ENCODE data around the gene AGER. TPM values are rescaled to one million over a fixed set of nuclear protein-coding genes. Genes with fewer than 3 reads are reported as not detected.

Gene AGER
- total and polyA plus RNA-seq, 7 donors = 1.9 to 10.6 (median 5.3) TPM; not detected in 1

DNA sequence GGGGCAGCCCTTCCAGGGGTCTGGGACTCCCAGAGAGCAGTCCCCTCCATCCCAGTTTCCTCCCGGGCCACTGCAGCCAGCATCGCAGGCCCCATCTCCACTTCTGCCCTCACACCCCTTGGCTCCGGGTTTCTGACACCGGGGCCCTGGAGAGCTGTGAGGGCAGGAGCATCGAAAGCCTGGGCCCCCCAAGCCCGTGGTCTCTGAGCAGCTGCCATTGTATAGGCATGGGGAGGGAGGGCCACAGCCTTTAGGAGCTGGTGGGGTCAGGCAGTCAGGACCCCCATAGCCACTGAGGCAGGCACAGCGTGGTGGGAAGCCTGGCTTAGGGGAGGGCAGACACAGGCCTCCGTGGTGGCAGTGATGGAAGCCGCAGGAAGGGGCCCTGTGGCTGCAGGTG lies 18.1 kb upstream of the AGER start:
- WGBS, 2 donors = 85 to 88% methylated on average over 9 of the region's 9 CpGs
- peaks cover 0 to 2% (median 2%) of the 10 kb centered on the region in 4 donors for H3K4me1 ChIP-seq
- no peaks in the 10 kb centered on the region for H3K9me3 ChIP-seq
- H3K27me3 ChIP-seq = peaks cover 0 to 6% (median 0%) of the 10 kb centered on the region in 3 donors
- TF ChIP-seq POLR2AphosphoS5 (IDR thresholded peaks at IDR 0.05) (no peak), EP300 (IDR thresholded peaks at IDR 0.05) (no peak), POLR2A (IDR thresholded peaks at IDR 0.05) (no peak)
- TF ChIP-seq, protein P1, sequence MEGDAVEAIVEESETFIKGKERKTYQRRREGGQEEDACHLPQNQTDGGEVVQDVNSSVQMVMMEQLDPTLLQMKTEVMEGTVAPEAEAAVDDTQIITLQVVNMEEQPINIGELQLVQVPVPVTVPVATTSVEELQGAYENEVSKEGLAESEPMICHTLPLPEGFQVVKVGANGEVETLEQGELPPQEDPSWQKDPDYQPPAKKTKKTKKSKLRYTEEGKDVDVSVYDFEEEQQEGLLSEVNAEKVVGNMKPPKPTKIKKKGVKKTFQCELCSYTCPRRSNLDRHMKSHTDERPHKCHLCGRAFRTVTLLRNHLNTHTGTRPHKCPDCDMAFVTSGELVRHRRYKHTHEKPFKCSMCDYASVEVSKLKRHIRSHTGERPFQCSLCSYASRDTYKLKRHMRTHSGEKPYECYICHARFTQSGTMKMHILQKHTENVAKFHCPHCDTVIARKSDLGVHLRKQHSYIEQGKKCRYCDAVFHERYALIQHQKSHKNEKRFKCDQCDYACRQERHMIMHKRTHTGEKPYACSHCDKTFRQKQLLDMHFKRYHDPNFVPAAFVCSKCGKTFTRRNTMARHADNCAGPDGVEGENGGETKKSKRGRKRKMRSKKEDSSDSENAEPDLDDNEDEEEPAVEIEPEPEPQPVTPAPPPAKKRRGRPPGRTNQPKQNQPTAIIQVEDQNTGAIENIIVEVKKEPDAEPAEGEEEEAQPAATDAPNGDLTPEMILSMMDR (IDR thresholded peaks at IDR 0.05) = no peak
- intact Hi-C loops (cut with DNase I) = no loop called here
- H3K36me3 ChIP-seq = no peaks in the 10 kb centered on the region
- no peak overlapping the region for H3K27ac ChIP-seq
- DNase-seq = no peak
- no peak overlapping the region for H3K4me3 ChIP-seq

DNA sequence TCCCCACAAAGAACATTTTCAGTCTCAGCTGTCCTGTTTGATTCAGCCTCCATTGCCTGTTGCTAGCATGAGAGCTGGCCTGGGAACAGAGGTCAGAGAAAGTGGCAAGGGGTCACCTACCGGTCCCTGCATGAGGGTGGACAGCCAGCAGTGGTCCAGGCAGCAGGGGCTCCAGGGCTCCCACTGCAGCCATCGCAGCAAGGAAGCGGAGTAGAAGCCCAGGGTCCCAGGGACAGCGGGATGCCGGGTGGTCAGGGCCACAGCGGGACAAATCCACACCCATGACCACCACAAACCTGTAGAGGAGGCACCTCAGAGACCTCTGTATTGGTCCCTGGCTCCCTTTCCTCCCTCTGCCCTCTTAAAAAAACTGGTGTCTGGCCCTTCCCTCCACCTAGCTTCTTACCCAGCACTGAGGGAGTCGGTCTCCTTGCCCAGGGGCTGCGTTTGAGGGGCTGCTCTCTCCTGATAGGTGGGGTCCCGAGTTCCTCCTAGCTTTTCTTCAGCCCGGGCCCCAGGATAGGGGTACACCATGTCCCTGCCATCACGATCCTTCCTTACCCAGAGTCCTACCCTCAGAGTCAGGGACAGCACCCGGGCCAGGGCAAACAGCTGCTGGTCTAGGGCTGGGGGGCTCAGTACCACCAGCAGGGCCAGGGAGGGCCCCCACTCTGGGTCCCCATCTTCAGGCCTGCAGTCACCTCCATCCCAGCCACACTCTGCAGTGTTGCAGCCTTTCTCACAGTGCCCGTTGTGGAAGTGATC lies 16.8 kb upstream of the AGER start:
- no peak overlapping the region for H3K4me3 ChIP-seq
- TF ChIP-seq POLR2AphosphoS5 (IDR thresholded peaks at IDR 0.05) (no peak), POLR2A (IDR thresholded peaks at IDR 0.05) (no peak), EP300 (IDR thresholded peaks at IDR 0.05) (no peak)
- TF ChIP-seq, protein P1 (IDR thresholded peaks at IDR 0.05) = no peak
- H3K27ac ChIP-seq = no peak overlapping the region
- H3K9me3 ChIP-seq = no peaks in the 10 kb centered on the region
- intact Hi-C loops (cut with DNase I) = no loop called here
- H3K27me3 ChIP-seq = peaks cover 0 to 6% (median 0%) of the 10 kb centered on the region in 3 donors
- WGBS, 2 donors = 79 to 89% methylated on average over 13 of the region's 13 CpGs
- peaks cover 0 to 10% (median 8%) of the 10 kb centered on the region in 4 donors for H3K4me1 ChIP-seq
- H3K36me3 ChIP-seq = no peaks in the 10 kb centered on the region
- no peak for DNase-seq

DNA sequence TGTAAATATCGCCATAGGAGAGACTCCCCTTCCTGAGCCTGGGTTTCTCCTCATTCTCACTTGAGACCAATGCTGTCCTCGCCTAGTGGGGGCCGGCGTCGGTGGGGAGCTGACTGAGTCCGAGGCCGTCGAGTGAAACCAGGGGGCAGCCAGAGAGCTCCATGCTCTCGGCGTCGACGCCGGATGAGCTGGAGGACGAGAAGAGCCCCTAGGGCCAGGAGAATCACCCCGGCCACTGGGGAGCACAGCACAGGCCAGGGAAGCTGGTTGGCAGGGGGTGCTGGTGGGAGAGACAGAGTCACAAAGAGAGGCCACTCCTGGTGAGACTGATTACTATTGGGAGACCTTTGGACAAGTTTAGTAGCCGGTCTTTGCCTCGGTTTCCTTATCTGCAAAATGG lies 14.8 kb upstream of the AGER start:
- TF ChIP-seq, protein P1 (IDR thresholded peaks at IDR 0.05) = no peak
- TF ChIP-seq POLR2A (IDR thresholded peaks at IDR 0.05) = no peak
- TF ChIP-seq EP300 (IDR thresholded peaks at IDR 0.05) = no peak
- no peak for TF ChIP-seq POLR2AphosphoS5 (IDR thresholded peaks at IDR 0.05)
- Histone ChIP-seq H3K4me3 (no peak overlapping the region), H3K27ac (no peak overlapping the region), H3K36me3 (no peaks in the 10 kb centered on the region), H3K9me3 (no peaks in the 10 kb centered on the region), H3K4me1 (peaks cover 0 to 22% (median 18%) of the 10 kb centered on the region in 4 donors), H3K27me3 (peaks cover 0 to 6% (median 0%) of the 10 kb centered on the region in 3 donors)
- DNase-seq = no peak
- intact Hi-C loops (cut with DNase I) = loop anchor here (5.0 to 10.0 kb wide), 6 partner anchors 47 to 1216 kb away; partner anchors contain the start of genes BAG6, BRD2, CUTA and DXO
- WGBS, 2 donors = 90 to 91% methylated on average over 17 of the region's 17 CpGs

DNA sequence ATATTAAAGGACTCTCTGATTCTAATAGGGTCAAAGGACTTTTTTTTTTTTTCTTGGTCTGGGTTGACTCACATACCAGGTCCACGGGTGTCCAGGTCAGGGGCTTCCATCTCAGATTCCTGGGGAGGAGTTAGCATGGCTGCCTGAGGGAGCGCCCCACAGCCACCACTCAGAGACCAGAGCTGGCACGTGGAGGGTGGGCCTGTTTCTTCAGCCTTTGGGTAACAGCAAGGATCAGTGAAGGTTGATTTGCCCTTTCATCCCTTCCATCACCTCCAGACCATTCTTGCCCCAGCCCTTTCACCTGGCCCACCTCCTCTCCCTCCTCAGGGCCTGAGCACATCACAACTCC lies 14.3 kb upstream of the AGER start:
- Histone ChIP-seq H3K27ac (no peak overlapping the region), H3K36me3 (no peaks in the 10 kb centered on the region), H3K27me3 (peaks cover 0 to 6% (median 0%) of the 10 kb centered on the region in 3 donors), H3K4me1 (peaks cover 0 to 22% (median 18%) of the 10 kb centered on the region in 4 donors), H3K9me3 (no peaks in the 10 kb centered on the region), H3K4me3 (no peak overlapping the region)
- TF ChIP-seq POLR2AphosphoS5 (IDR thresholded peaks at IDR 0.05) (no peak), POLR2A (IDR thresholded peaks at IDR 0.05) (no peak), EP300 (IDR thresholded peaks at IDR 0.05) (no peak)
- TF ChIP-seq, protein P1 (IDR thresholded peaks at IDR 0.05) = no peak
- intact Hi-C loops (cut with DNase I) = loop anchor here (5.0 to 10.0 kb wide), 6 partner anchors 46 to 1216 kb away; partner anchors contain the start of genes BAG6, BRD2, CUTA and DXO
- WGBS, 2 donors = 66 to 87% methylated on average over 3 of the region's 3 CpGs
- no peak for DNase-seq

Measured in sigmoid colon (tissue), 7 donors.